ENCODE measurements around the gene PCMT1. TPM values are rescaled to one million over a fixed set of nuclear protein-coding genes. Genes with fewer than 3 reads are reported as not detected.

Gene PCMT1
- total RNA-seq, 3 donors from 2014 or later, result 51.9 to 72.4 (median 57.9) TPM

DNA sequence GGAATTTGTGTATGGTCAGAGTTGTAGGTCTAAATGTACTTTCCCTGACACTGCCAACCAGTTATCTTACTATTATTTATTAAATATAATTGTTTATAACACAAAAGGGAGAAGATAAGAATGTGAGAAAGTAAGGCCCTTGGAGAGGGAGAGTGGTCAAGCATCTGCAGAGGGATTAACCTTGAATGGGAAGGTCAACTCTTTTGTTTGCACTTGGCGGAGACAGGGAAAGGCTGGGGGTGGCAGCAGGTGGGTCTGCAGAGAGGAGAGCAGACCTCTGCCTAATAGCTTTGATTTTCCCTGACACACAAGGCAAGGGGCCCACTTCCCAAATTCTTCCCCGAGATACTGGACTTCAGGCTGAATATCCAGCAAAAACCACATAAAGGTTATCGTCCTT, 110.4 kb downstream of the PCMT1 start:
- H3K4me3 ChIP-seq, result no peak overlapping the region
- DNase-seq (no peak), ATAC-seq (no peak)
- intact Hi-C loops (cut with DNase I, micrococcal nuclease), result no loop called here
- peaks cover 16% of the 10 kb centered on the region for H3K4me1 ChIP-seq (ENCODE audit: low read depth)
- TF ChIP-seq, protein P1, sequence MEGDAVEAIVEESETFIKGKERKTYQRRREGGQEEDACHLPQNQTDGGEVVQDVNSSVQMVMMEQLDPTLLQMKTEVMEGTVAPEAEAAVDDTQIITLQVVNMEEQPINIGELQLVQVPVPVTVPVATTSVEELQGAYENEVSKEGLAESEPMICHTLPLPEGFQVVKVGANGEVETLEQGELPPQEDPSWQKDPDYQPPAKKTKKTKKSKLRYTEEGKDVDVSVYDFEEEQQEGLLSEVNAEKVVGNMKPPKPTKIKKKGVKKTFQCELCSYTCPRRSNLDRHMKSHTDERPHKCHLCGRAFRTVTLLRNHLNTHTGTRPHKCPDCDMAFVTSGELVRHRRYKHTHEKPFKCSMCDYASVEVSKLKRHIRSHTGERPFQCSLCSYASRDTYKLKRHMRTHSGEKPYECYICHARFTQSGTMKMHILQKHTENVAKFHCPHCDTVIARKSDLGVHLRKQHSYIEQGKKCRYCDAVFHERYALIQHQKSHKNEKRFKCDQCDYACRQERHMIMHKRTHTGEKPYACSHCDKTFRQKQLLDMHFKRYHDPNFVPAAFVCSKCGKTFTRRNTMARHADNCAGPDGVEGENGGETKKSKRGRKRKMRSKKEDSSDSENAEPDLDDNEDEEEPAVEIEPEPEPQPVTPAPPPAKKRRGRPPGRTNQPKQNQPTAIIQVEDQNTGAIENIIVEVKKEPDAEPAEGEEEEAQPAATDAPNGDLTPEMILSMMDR (IDR thresholded peaks at IDR 0.05), result no peak
- H3K36me3 ChIP-seq (ENCODE audit: low read depth), result no peaks in the 10 kb centered on the region
- H3K9me3 ChIP-seq, result no peaks in the 10 kb centered on the region

DNA sequence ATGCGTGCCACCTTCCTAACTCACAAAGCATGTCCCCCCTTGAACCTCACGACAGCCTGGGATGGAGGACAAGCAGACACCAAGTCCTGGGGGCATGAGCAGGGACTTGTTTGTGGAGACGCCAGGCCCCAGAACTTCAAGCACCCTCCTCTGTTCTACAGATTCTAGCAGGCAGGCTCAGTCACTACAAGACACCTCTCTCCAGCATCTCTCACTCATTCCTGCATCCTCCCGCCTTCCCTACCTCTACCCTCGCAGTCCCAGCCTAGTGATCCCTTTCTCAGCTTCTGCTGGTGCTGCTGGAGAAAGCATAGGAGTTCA, 110.9 kb downstream of the PCMT1 start:
- intact Hi-C loops (cut with DNase I, micrococcal nuclease), result no loop called here
- H3K36me3 ChIP-seq (ENCODE audit: low read depth), result no peaks in the 10 kb centered on the region
- TF ChIP-seq, protein P1 (IDR thresholded peaks at IDR 0.05), result no peak
- H3K4me3 ChIP-seq, result no peak overlapping the region
- DNase-seq (no peak), ATAC-seq (no peak)
- no peaks in the 10 kb centered on the region for H3K9me3 ChIP-seq
- H3K4me1 ChIP-seq (ENCODE audit: low read depth), result peaks cover 12% of the 10 kb centered on the region

Other genes starting within 250 kb of the PCMT1 start
- 10 to 100 TPM; 16.4 to 25.6 (median 21.5) TPM for gene PPIL4, start 203.7 kb upstream of the PCMT1 start, total RNA-seq
- gene GINM1, start 183.4 kb upstream of the PCMT1 start, total RNA-seq, result 10 to 100 TPM; 45.6 to 64.6 (median 48.4) TPM
- 10 to 100 TPM in 2 of 3 donors, 1 to 10 TPM in 1; 9.2 to 16.8 (median 13.2) TPM for gene KATNA1, start 101.0 kb upstream of the PCMT1 start, total RNA-seq
- gene LATS1, start 31.6 kb upstream of the PCMT1 start, total RNA-seq, result 10 to 100 TPM; 23.2 to 39.0 (median 23.3) TPM
- gene NUP43, start 3.2 kb upstream of the PCMT1 start, total RNA-seq, result 10 to 100 TPM; 25.8 to 27.9 (median 26.0) TPM
- gene LRP11, start 114.6 kb downstream of the PCMT1 start, total RNA-seq, result 10 to 100 TPM; 16.2 to 27.2 (median 26.1) TPM
- under 1 TPM in 2 of 3 donors, not detected in 1; 0.16 to 0.58 TPM for gene RAET1E, start 148.4 kb downstream of the PCMT1 start, total RNA-seq
- gene RAET1G, start 173.4 kb downstream of the PCMT1 start, total RNA-seq, result under 1 TPM in 1 of 3 donors, not detected in 2; 0.41 TPM
- gene ULBP2, start 192.3 kb downstream of the PCMT1 start, total RNA-seq, result under 1 TPM in 1 of 3 donors, not detected in 2; 0.43 TPM
- not detected for gene ULBP1, start 214.2 kb downstream of the PCMT1 start, total RNA-seq